Daoy (cell line): ENCODE data around the gene MAP7D2. TPM values are rescaled to one million over a fixed set of nuclear protein-coding genes. Genes with fewer than 3 reads are reported as not detected.

Source experiments
- DNase-seq: peaks from one replicate; pipeline ENCODE4 v3.0.0-alpha.2; 2015; ENCODE audit warnings: low read depth
- total RNA-seq: library from RNA; depleted of rRNA; stranded (reverse); fragments of >200 nt; shearing (Covaris generic); gene quantifications from 2 replicates; pipeline ENCODE4 v1.2.3, GENCODE V29; 2014; rRNA removed

The MAP7D2 gene
- total RNA-seq, 1 experiment from 2014 or later, result 1.7 TPM

GRCh38 chrX:19968276-19968675, 148.4 kb downstream of the MAP7D2 start:
- no peak for DNase-seq

GRCh38 chrX:19966056-19966455, 150.7 kb downstream of the MAP7D2 start:
- no peak for DNase-seq

- peak; percentile 4 for DNase-seq
Measured at GRCh38 chrX:19964017-19964710, 152.5 kb downstream of the MAP7D2 start.

- no peak for DNase-seq
Measured at GRCh38 chrX:19960913-19961312, 155.8 kb downstream of the MAP7D2 start.

- DNase-seq, result peak; percentile 0
Measured at GRCh38 chrX:19958552-19959486, 157.9 kb downstream of the MAP7D2 start.

- DNase-seq, result no peak
Measured at GRCh38 chrX:19956923-19957322, 159.8 kb downstream of the MAP7D2 start.

Other genes starting within 250 kb of the MAP7D2 start
- gene SH3KBP1, start 229.3 kb downstream of the MAP7D2 start, total RNA-seq, result 13.0 and 15.4 TPM in 2 replicates
- 2.1 and 10.3 TPM in 2 replicates for gene BCLAF3, start 125.8 kb downstream of the MAP7D2 start, total RNA-seq
- gene EIF1AX, start 24.9 kb upstream of the MAP7D2 start, total RNA-seq, result 47.5 and 52.7 TPM in 2 replicates
- gene RPS6KA3, start 150.0 kb upstream of the MAP7D2 start, total RNA-seq, result 39.5 and 44.5 TPM in 2 replicates